Upper lobe of right lung (tissue), 1 donor: ENCODE results near the gene IL11. TPM values are rescaled to one million over a fixed set of nuclear protein-coding genes. Genes with fewer than 3 reads are reported as not detected.
"Not testable (repeated sequence)": the region's sequence is repeated elsewhere in the genome, so short reads cannot be mapped to it uniquely, and the experiment has no call there.

Experiments used
- ATAC-seq: fragments of 200-7000 bp; cut with Tn5 transposase; one replicate; pipeline ENCODE4 v1.9.1; 2020; ENCODE audit warnings: mild to moderate bottlenecking, moderate library complexity
- DNase-seq: peaks from one replicate; pipeline ENCODE4 v3.0.0-alpha.2; 2020
- H3K27ac ChIP-seq: fragments of 200-600 bp; one replicate; pipeline ENCODE4 v1.8.0; 2022
- H3K27me3 ChIP-seq: fragments of 200-600 bp; one replicate; pipeline ENCODE4 v1.8.0; 2022; ENCODE audit warnings: mild to moderate bottlenecking
- H3K36me3 ChIP-seq: fragments of 200-600 bp; one replicate; pipeline ENCODE4 v1.8.0; 2022
- H3K4me1 ChIP-seq: fragments of 200-600 bp; one replicate; pipeline ENCODE4 v1.8.0; 2022
- H3K4me3 ChIP-seq: fragments of 200-600 bp; one replicate; pipeline ENCODE4 v1.8.0; 2022; ENCODE audit warnings: mild to moderate bottlenecking
- H3K9me3 ChIP-seq: fragments of 200-600 bp; one replicate; pipeline ENCODE4 v1.8.0; 2022
- CTCF ChIP-seq: fragments of 200-600 bp; IDR thresholded peaks from one replicate; pipeline ENCODE4 v1.8.0; 2022; ENCODE audit warnings: antibody characterized with exemption
- intact Hi-C: fragments of 100-400 bp; cut with DNase I; formaldehyde crosslinking; loops from one replicate; pipeline ENCODE4 v1.11.0; 2022
- long read RNA-seq: library from polyadenylated mRNA; unstranded; transcript quantifications from one replicate; pipeline ENCODE4 v2.0.0, GENCODE V29; 2021
- total RNA-seq: library from RNA; stranded (reverse); fragmentation: NEBNext Ultra II Directional; extraction: Animal tissue kit (Norgen Biotek cat#: 25700); gene quantifications from one replicate; pipeline ENCODE4 v1.2.1, GENCODE V29; 2021
- donor health status: DM: no; HTN: yes; CAD: no; lungs with severe emphysema.

Gene IL11
- 0.84 TPM for total RNA-seq
- long read RNA-seq, partial matches to known transcripts: 1 of 1 reads
- long read RNA-seq, other reads (novel, unspliced or antisense): 0 of 1 reads

- Histone ChIP-seq H3K27me3 (peaks cover 68% of the 10 kb centered on the region), H3K27ac (no peak within 1 kb of the TSS), H3K4me3 (peak within 1 kb of the TSS; percentile 19), H3K9me3 (no peaks in the 10 kb centered on the region), H3K4me1 (peaks cover 5% of the 10 kb centered on the region), H3K36me3 (no peaks in the 10 kb centered on the region)
- DNase-seq (no peak), ATAC-seq (no peak)
- intact Hi-C loops: no loop called here
- TF ChIP-seq CTCF: no peak
These were observed at the start of gene IL11 for GRCh38 chr19:55370305-55370988. Gene IL11, minus strand, starts transcription at chr19:55370463. Its CDS starts 153 bp downstream, at chr19:55370310.

GRCh38 chr19:55419624-55420236, 49.5 kb upstream of the IL11 start:
- no peak for TF ChIP-seq CTCF
- H3K36me3 ChIP-seq: no peaks in the 10 kb centered on the region
- intact Hi-C loops: no loop called here

GRCh38 chr19:55419103-55419502, 48.8 kb upstream of the IL11 start:
- ATAC-seq: no peak
- H3K4me3 ChIP-seq: no peak overlapping the region
- intact Hi-C loops: no loop called here
- H3K27me3 ChIP-seq: peaks cover 4% of the 10 kb centered on the region
- DNase-seq: no peak
- no peak for TF ChIP-seq CTCF
- no peaks in the 10 kb centered on the region for H3K4me1 ChIP-seq
- H3K27ac ChIP-seq: no peak overlapping the region
- no peaks in the 10 kb centered on the region for H3K9me3 ChIP-seq
- no peaks in the 10 kb centered on the region for H3K36me3 ChIP-seq

More at GRCh38 chr19:55419624-55420236, 49.5 kb upstream of the IL11 start:
- H3K4me3 ChIP-seq: no peak overlapping the region
- H3K4me1 ChIP-seq: no peaks in the 10 kb centered on the region
- peaks cover 4% of the 10 kb centered on the region for H3K27me3 ChIP-seq
- no peak for DNase-seq
- peak; percentile 17 for ATAC-seq
- no peaks in the 10 kb centered on the region for H3K9me3 ChIP-seq
- no peak overlapping the region for H3K27ac ChIP-seq

GRCh38 chr19:55418185-55418584, 47.9 kb upstream of the IL11 start:
- Histone ChIP-seq H3K4me3 (no peak overlapping the region), H3K4me1 (no peaks in the 10 kb centered on the region), H3K27ac (no peak overlapping the region), H3K9me3 (no peaks in the 10 kb centered on the region), H3K36me3 (no peaks in the 10 kb centered on the region), H3K27me3 (no peaks in the 10 kb centered on the region)
- no peak for DNase-seq
- intact Hi-C loops: no loop called here
- peak; percentile 90 for ATAC-seq
- TF ChIP-seq CTCF: peak; percentile 69

GRCh38 chr19:55410168-55410567, 39.9 kb upstream of the IL11 start:
- no peaks in the 10 kb centered on the region for H3K9me3 ChIP-seq
- H3K36me3 ChIP-seq: no peaks in the 10 kb centered on the region
- ATAC-seq (no peak), DNase-seq (no peak)
- no peak overlapping the region for H3K27ac ChIP-seq
- H3K4me3 ChIP-seq: no peak overlapping the region
- H3K4me1 ChIP-seq: peaks cover 16% of the 10 kb centered on the region
- intact Hi-C loops: no loop called here
- no peak for TF ChIP-seq CTCF
- H3K27me3 ChIP-seq: no peaks in the 10 kb centered on the region

GRCh38 chr19:55409179-55409578, 38.9 kb upstream of the IL11 start:
- intact Hi-C loops: not testable (repeated sequence)

More at GRCh38 chr19:55409179-55409578, 38.9 kb upstream of the IL11 start:
- not testable (repeated sequence) for H3K27ac ChIP-seq, H3K36me3 ChIP-seq, H3K9me3 ChIP-seq, DNase-seq, H3K27me3 ChIP-seq, ATAC-seq, H3K4me3 ChIP-seq
- peaks cover 16% of the 10 kb centered on the region for H3K4me1 ChIP-seq
